Adrenal gland (tissue), 5 donors: Measurements from ENCODE around the gene GLIPR1L1.

Source experiments
- CTCF ChIP-seq, 6 experiments: fragments of 450-650 bp in 4 of 6; fragments of 200-600 bp in 2 of 6; sonication (generic) in 1 of 6; IDR thresholded peaks; 1 replicate in 5 of 6; 2 replicates in 1 of 6; pipeline versions ENCODE4 v1.5.1 to v1.8.0; 2016 to 2021; ENCODE audit warnings: antibody characterized with exemption in 6 of 6, mild to moderate bottlenecking in 2 of 6, moderate library complexity in 1 of 6
- POLR2A ChIP-seq, 2 donors: fragments of 450-650 bp; IDR thresholded peaks; one replicate each; pipeline ENCODE4 v1.6.1; 2017; ENCODE audit warnings: antibody characterized with exemption in 2 of 2, mild to moderate bottlenecking in 2 of 2, moderate library complexity in 1 of 2
- donor health status: DM: no; HTN: no; CAD: no.

- TF ChIP-seq POLR2A (IDR thresholded peaks at IDR 0.05) (no peak), CTCF (IDR thresholded peaks at IDR 0.05) (no peak)
These were observed 75.4 kb downstream of the GLIPR1L1 start for GRCh38 chr12:75409830-75410229.
